Psoas muscle (tissue), 8 donors: ENCODE data around the gene VIL1. TPM values are rescaled to one million over a fixed set of nuclear protein-coding genes. Genes with fewer than 3 reads are reported as not detected.

ENCODE experiments used
- ATAC-seq, 4 donors: fragments of 200-7000 bp; cut with Tn5 transposase; one replicate each; pipeline ENCODE4 v1.9.1; 2020; ENCODE audit warnings: moderate library complexity in 3 of 4, mild to moderate bottlenecking in 2 of 4
- DNase-seq, 2 donors: peaks; one replicate each; pipeline ENCODE4 v3.0.0-alpha.2; 2020
- H3K27ac ChIP-seq: fragments of 200-600 bp; one replicate; pipeline ENCODE4 v1.8.0; 2022
- H3K27me3 ChIP-seq, 3 donors: fragments of 200-600 bp in 1 of 3; one replicate each; pipeline versions ENCODE4 v1.6.1 to v1.8.0; 2013 to 2022; ENCODE audit warnings: low read length in 2 of 3, mild to moderate bottlenecking in 2 of 3, moderate library complexity in 1 of 3; ENCODE audit not compliant: insufficient read depth in 3 of 3
- H3K36me3 ChIP-seq, 2 donors: fragments of 200-600 bp in 1 of 2; one replicate each; pipeline versions ENCODE4 v1.6.1 to v1.8.0; 2013 to 2022; ENCODE audit warnings: low read depth in 1 of 2, mild to moderate bottlenecking in 1 of 2, moderate library complexity in 1 of 2; ENCODE audit not compliant: insufficient read depth in 1 of 2
- H3K4me1 ChIP-seq: fragments of 200-600 bp; one replicate; pipeline ENCODE4 v1.8.0; 2022
- H3K4me3 ChIP-seq: fragments of 200-600 bp; one replicate; pipeline ENCODE4 v1.8.0; 2022; ENCODE audit warnings: mild to moderate bottlenecking
- H3K9me3 ChIP-seq: fragments of 200-600 bp; one replicate; pipeline ENCODE4 v1.8.0; 2022
- CTCF ChIP-seq: fragments of 200-600 bp; IDR thresholded peaks from one replicate; pipeline ENCODE4 v1.8.0; 2022; ENCODE audit warnings: antibody characterized with exemption
- WGBS, 3 donors: extraction: QIAGEN DNeasy Blood & Tissue Kit; methylation state at CpG; one replicate each; pipeline versions ENCODE4 v1.1.6 to v1.1.7; 2013; 5-methylcytosine and 5-hydroxymethylcytosine counted together
- intact Hi-C, 2 donors: fragments of 100-400 bp; cut with DNase I; formaldehyde crosslinking; loops; one replicate each; pipeline versions ENCODE4 v1.11.0 to v1.14.2; 2022
- polyA plus RNA-seq, 3 donors: library from polyadenylated mRNA; stranded (reverse); fragments of 200-250 nt; gene quantifications; one replicate each; pipeline ENCODE4 v1.2.3, GENCODE V29; 2013
- total RNA-seq, 4 donors: library from RNA; stranded (reverse); fragmentation: NEBNext Ultra II Directional in 2 of 4; extraction: Animal tissue kit (Norgen Biotek cat#: 25700) in 2 of 4; gene quantifications; one replicate each; pipeline versions ENCODE4 v1.2.1 to v1.2.4, GENCODE V29; 2021 to 2023
- donor health status: healthy with polysubstance abuse.
- donor health status: DM: no; HTN: no; CAD: no; lungs with moderate emphysema.
- donor health status: Bipolar disorder and iron deficiency.
- donor health status: healthy.
- donor health status: DM: yes; HTN: yes; CAD: no.
- donor health status: DM: no; HTN: no; CAD: no.
- donor health status: DM: no; HTN: no; CAD: no.
- donor health status: DM: yes; HTN: yes; CAD: no.

The VIL1 gene
- total and polyA plus RNA-seq, 7 donors: 0.08 to 0.10 (median 0.10) TPM; not detected in 4

- H3K4me3 ChIP-seq: no peak overlapping the region
- 71 to 82% (median 81%) methylated on average over 10 of the region's 10 CpGs for WGBS, 3 donors
- H3K9me3 ChIP-seq: no peaks in the 10 kb centered on the region
- intact Hi-C loops: no loop called here
- no peaks in the 10 kb centered on the region for H3K4me1 ChIP-seq
- no peak overlapping the region for H3K27ac ChIP-seq
- ATAC-seq: no peak
- peak in 1 of 2 donors; percentile 42 for DNase-seq
- H3K36me3 ChIP-seq: no peaks in the 10 kb centered on the region
- no peak for TF ChIP-seq CTCF
- no peaks in the 10 kb centered on the region for H3K27me3 ChIP-seq
Observed at GRCh38 chr2:218425531-218425930, 6.6 kb downstream of the VIL1 start.

- Histone ChIP-seq H3K4me3 (no peak overlapping the region), H3K9me3 (no peaks in the 10 kb centered on the region), H3K27me3 (no peaks in the 10 kb centered on the region), H3K36me3 (no peaks in the 10 kb centered on the region), H3K27ac (no peak overlapping the region), H3K4me1 (no peaks in the 10 kb centered on the region)
- intact Hi-C loops: no loop called here
- no peak for TF ChIP-seq CTCF
- WGBS, 3 donors: 58 to 71% (median 67%) methylated on average over 11 of the region's 11 CpGs
- peak in 1 of 2 donors; percentile 42 for DNase-seq
- no peak for ATAC-seq
Observed at GRCh38 chr2:218427741-218428140, 8.8 kb downstream of the VIL1 start.

- 91 to 93% (median 91%) methylated on average over 24 of the region's 24 CpGs for WGBS, 3 donors
- DNase-seq: peak in 1 of 2 donors; percentile 8
- intact Hi-C loops: no loop called here
- no peak overlapping the region for H3K27ac ChIP-seq
- no peaks in the 10 kb centered on the region for H3K9me3 ChIP-seq
- H3K4me3 ChIP-seq: no peak overlapping the region
- no peaks in the 10 kb centered on the region for H3K27me3 ChIP-seq
- H3K4me1 ChIP-seq: no peaks in the 10 kb centered on the region
- no peaks in the 10 kb centered on the region for H3K36me3 ChIP-seq
- TF ChIP-seq CTCF: no peak
- ATAC-seq: no peak
Observed at GRCh38 chr2:218428846-218429558, 10.1 kb downstream of the VIL1 start.

GRCh38 chr2:218429911-218430692 is 11.2 kb downstream of the VIL1 start:
- H3K27ac ChIP-seq: no peak overlapping the region
- H3K27me3 ChIP-seq: no peaks in the 10 kb centered on the region
- DNase-seq: peak in 1 of 2 donors; percentile 30
- no peaks in the 10 kb centered on the region for H3K4me1 ChIP-seq
- no peak for ATAC-seq
- no peak for TF ChIP-seq CTCF
- H3K4me3 ChIP-seq: no peak overlapping the region
- no peaks in the 10 kb centered on the region for H3K9me3 ChIP-seq
- intact Hi-C loops: no loop called here
- WGBS, 3 donors: 58 to 64% (median 61%) methylated on average over 9 of the region's 9 CpGs
- H3K36me3 ChIP-seq: no peaks in the 10 kb centered on the region
